Loucy (cell line): ENCODE measurements around the gene KCNMB2.

Experiments used
- H2AFZ ChIP-seq: fragments of 200-600 bp; sonication (generic); 2 replicates; pipeline ENCODE4 v1.6.0; 2016; ENCODE audit warnings: antibody characterized with exemption, mild to moderate bottlenecking, low read length, moderate library complexity
- H3F3A ChIP-seq: fragments of 200-600 bp; 2 replicates; pipeline ENCODE4 v1.6.0; 2016; ENCODE audit warnings: antibody characterized with exemption, low read depth, mild to moderate bottlenecking
- H3K27me3 ChIP-seq: fragments of 200-600 bp; sonication (generic); 2 replicates; pipeline ENCODE4 v1.6.1; 2014; ENCODE audit warnings: low read length, mild to moderate bottlenecking; ENCODE audit not compliant: insufficient read depth, poor library complexity, severe bottlenecking
- H3K36me3 ChIP-seq: fragments of 200-600 bp; sonication (generic); 2 replicates; pipeline ENCODE4 v1.6.1; 2016; ENCODE audit warnings: low read length; ENCODE audit not compliant: insufficient read depth
- H3K4me1 ChIP-seq: fragments of 200-600 bp; sonication (generic); 2 replicates; pipeline ENCODE4 v1.5.1; 2014; ENCODE audit warnings: low read length, mild to moderate bottlenecking; ENCODE audit not compliant: insufficient read depth, poor library complexity, severe bottlenecking
- H3K4me2 ChIP-seq: fragments of 200-600 bp; sonication (generic); 2 replicates; pipeline ENCODE4 v1.6.0; 2014; ENCODE audit warnings: antibody characterized with exemption, low read length, low read depth, mild to moderate bottlenecking; ENCODE audit not compliant: poor library complexity, severe bottlenecking
- H3K4me3 ChIP-seq: fragments of 200-600 bp; sonication (generic); 2 replicates; pipeline ENCODE4 v1.5.1; 2014; ENCODE audit warnings: low read length, mild to moderate bottlenecking, mixed read lengths; ENCODE audit not compliant: poor library complexity, severe bottlenecking
- H3K79me2 ChIP-seq: fragments of 200-600 bp; sonication (generic); 2 replicates; pipeline ENCODE4 v1.6.1; 2014; ENCODE audit warnings: low read length; ENCODE audit not compliant: insufficient read depth
- H3K9ac ChIP-seq: fragments of 200-600 bp; sonication (generic); 2 replicates; pipeline ENCODE4 v1.6.0; 2014; ENCODE audit warnings: mild to moderate bottlenecking, low read depth, low read length, moderate library complexity; ENCODE audit not compliant: poor library complexity, severe bottlenecking
- H3K9me2 ChIP-seq: fragments of 200-600 bp; sonication (generic); replicated peaks from 2 replicates; pipeline ENCODE4 v1.6.1; 2016; ENCODE audit warnings: low read depth, low read length, mixed read lengths
- H3K9me3 ChIP-seq: fragments of 200-600 bp; sonication (generic); 2 replicates; pipeline ENCODE4 v1.6.1; 2014; ENCODE audit warnings: mild to moderate bottlenecking, antibody characterized with exemption, low read length, low read depth; ENCODE audit not compliant: insufficient read depth
- H4K20me1 ChIP-seq: fragments of 200-600 bp; sonication (generic); 2 replicates; pipeline ENCODE4 v1.6.0; 2014; ENCODE audit warnings: antibody characterized with exemption, low read length, mild to moderate bottlenecking; ENCODE audit not compliant: insufficient read depth, poor library complexity, severe bottlenecking
- EZH2phosphoT487 ChIP-seq: fragments of 200-600 bp; IDR thresholded peaks from 2 replicates; pipeline ENCODE4 v1.6.1; 2018; ENCODE audit warnings: antibody characterized with exemption, mild to moderate bottlenecking, moderate library complexity, borderline replicate concordance
- TF ChIP-seq, protein P1 (sequence below): fragments of 200-600 bp; sonication (generic); conservative IDR thresholded peaks from 2 replicates; pipeline ENCODE4 v1.5.1; 2014; ENCODE audit warnings: mild to moderate bottlenecking, antibody characterized with exemption, low read length

Gene KCNMB2

DNA sequence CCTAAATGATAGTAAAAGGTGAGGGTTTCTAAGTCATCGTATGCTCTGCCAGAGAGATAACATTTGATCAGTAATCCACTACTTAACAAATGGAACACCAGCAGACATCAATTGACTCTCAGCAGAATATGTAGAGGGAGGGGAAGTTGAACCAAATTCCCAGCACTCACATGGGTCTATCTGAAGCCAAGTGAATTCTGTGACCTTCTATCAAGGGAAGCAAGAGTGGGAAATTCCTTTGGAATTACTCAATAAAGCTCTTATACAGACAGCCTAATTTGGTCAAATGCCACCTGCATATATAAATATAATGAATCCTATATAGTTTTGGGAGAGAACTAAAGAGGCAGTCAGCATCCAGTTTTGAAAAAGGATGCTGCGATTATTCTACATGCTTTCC lies 15.8 kb upstream of the KCNMB2 start:
- Histone ChIP-seq H4K20me1 (no peaks in the 10 kb centered on the region), H3K27me3 (no peaks in the 10 kb centered on the region), H3K36me3 (no peaks in the 10 kb centered on the region), H3K9me3 (no peaks in the 10 kb centered on the region), H3K4me3 (no peak overlapping the region), H3K9ac (no peak overlapping the region), H2AFZ (no peak overlapping the region), H3K4me1 (no peaks in the 10 kb centered on the region), H3K79me2 (no peaks in the 10 kb centered on the region), H3K4me2 (no peak overlapping the region), H3K9me2 (no peaks in the 10 kb centered on the region), H3F3A (no peaks in the 10 kb centered on the region)
- TF ChIP-seq, protein P1, sequence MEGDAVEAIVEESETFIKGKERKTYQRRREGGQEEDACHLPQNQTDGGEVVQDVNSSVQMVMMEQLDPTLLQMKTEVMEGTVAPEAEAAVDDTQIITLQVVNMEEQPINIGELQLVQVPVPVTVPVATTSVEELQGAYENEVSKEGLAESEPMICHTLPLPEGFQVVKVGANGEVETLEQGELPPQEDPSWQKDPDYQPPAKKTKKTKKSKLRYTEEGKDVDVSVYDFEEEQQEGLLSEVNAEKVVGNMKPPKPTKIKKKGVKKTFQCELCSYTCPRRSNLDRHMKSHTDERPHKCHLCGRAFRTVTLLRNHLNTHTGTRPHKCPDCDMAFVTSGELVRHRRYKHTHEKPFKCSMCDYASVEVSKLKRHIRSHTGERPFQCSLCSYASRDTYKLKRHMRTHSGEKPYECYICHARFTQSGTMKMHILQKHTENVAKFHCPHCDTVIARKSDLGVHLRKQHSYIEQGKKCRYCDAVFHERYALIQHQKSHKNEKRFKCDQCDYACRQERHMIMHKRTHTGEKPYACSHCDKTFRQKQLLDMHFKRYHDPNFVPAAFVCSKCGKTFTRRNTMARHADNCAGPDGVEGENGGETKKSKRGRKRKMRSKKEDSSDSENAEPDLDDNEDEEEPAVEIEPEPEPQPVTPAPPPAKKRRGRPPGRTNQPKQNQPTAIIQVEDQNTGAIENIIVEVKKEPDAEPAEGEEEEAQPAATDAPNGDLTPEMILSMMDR: no peak
- no peak for TF ChIP-seq EZH2phosphoT487

DNA sequence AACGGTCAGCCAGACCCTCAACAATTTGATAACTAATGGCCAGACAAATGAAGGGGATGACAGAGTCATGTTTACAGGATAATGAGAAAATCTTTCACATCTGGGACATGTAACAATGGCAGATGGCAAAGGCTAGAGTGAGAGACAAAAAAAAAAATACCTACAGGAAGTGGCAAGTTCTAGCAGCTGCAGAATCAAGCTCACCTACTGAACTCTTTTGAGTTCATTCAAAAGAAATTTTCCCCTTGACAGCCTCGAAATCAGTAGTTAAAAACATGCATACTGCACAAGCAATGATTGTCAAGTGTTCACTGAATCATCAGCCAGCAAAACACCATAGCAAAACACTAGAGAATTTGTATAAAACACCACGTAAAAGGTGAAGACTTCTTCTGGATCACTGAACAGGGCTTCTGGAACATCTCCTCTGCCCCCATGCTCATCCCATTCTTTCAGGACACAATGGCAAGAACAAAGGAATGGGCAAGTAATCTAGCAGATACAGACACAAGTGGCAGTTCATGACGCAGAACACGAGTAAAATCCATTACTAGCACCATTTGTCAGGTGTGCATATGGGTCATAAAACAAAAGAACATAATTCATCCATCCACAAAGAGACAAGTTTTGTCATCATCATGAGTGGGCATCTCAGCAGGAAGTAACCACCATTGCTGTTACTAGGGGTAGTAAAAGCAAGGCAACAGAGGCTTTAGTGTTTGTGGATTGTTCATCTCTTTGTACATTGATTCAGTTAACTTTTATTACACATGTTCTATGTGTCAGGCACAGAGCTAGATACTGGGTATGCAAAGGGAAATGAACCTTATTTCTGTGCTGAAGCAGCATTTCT lies 13.8 kb upstream of the KCNMB2 start:
- Histone ChIP-seq H2AFZ (no peak overlapping the region), H3K4me3 (no peak overlapping the region), H3K9me3 (no peaks in the 10 kb centered on the region), H3K36me3 (no peaks in the 10 kb centered on the region), H3K79me2 (no peaks in the 10 kb centered on the region), H3K4me2 (no peak overlapping the region), H3K27me3 (no peaks in the 10 kb centered on the region), H3K4me1 (no peaks in the 10 kb centered on the region), H4K20me1 (no peaks in the 10 kb centered on the region), H3K9me2 (no peaks in the 10 kb centered on the region), H3K9ac (no peak overlapping the region), H3F3A (no peaks in the 10 kb centered on the region)
- no peak for TF ChIP-seq EZH2phosphoT487
- TF ChIP-seq, protein P1: no peak

DNA sequence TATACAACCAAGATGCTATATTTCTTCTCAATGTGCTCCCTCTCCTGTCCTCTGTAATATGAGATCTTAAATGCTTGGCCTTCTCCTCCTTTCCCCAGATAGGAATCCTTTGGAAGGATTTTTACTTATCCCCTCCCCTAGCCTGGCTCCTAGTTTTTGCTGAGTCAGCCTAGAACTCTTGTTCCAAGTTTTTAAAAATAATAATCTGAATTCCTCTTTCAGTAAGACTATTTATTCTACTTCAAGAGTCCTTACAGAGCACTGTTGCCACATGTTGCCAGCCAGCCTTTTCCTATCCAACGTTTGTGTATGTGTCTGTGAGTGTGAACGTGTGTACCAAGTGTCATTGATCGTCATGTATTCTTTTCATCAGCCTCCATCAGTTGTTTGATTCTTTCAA lies 11.0 kb upstream of the KCNMB2 start:
- Histone ChIP-seq H3K9me2 (no peaks in the 10 kb centered on the region), H3K4me1 (no peaks in the 10 kb centered on the region), H3K27me3 (no peaks in the 10 kb centered on the region), H3F3A (no peaks in the 10 kb centered on the region), H3K4me2 (no peak overlapping the region), H4K20me1 (no peaks in the 10 kb centered on the region), H3K36me3 (no peaks in the 10 kb centered on the region), H3K79me2 (no peaks in the 10 kb centered on the region), H3K4me3 (no peak overlapping the region), H3K9me3 (no peaks in the 10 kb centered on the region), H2AFZ (no peak overlapping the region), H3K9ac (no peak overlapping the region)
- TF ChIP-seq EZH2phosphoT487: no peak
- TF ChIP-seq, protein P1: no peak
